ENCODE results near the gene CDC42EP4. TPM values are rescaled to one million over a fixed set of nuclear protein-coding genes. Genes with fewer than 3 reads are reported as not detected.

Gene CDC42EP4
- total and polyA plus RNA-seq, 9 of the 15 experiments (the other 6 are each of a cell fraction or from before 2014, with no cell fraction given), result 0.65 to 20.8 (median 12.3) TPM

DNA sequence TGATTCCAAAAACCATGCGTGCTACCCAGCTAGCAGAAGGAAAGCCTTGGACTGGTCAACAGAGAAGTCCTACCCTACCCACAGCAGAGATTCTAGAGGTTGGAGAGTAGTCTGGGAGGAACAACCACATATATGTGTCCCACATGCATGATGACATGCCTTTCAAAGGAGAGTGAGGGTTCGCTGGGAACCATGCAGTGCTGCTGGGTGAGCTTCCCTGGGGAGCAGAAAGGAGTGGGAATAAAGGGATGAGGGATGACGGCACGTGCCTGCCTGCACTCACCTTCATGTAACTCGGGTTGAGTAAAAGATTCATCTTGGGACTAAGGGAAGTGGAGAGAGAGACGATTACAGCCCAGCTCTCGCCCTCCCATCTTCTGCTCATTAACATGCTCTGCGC lies 59.9 kb downstream of the CDC42EP4 start:
- 7% methylated on average over 8 of the region's 8 CpGs for WGBS (ENCODE audit: insufficient coverage, low coverage, missing lambda C conversion rate)
- CTCF ChIA-PET (ENCODE audit: low intra/inter-chr PET ratio), result no interaction called here
- DNase-seq (ENCODE audit: extremely low read depth in 1 of 4, low spot score in 3 of 4), result no peak

More for the DNA sequence above, 59.9 kb downstream of the CDC42EP4 start:
- Histone ChIP-seq H3K79me2 (ENCODE audit: control insufficient read depth, insufficient read depth, low read length) (no peaks in the 10 kb centered on the region), H3K27ac (ENCODE audit: extremely low read depth, low read depth, low read length) (no peak overlapping the region), H3K4me1 (replicated peaks in 1 of 2; ENCODE audit: control insufficient read depth in 2 of 2, insufficient read depth in 2 of 2, low read length in 2 of 2) (no peaks in the 10 kb centered on the region), H4K20me1 (replicated peaks; ENCODE audit: control insufficient read depth, insufficient read depth, low read length) (0 out of 2 replicates have a peak, but pooled peaks cover 3% of the 10 kb centered on the region), H3K4me3 (no peak overlapping the region), H3K9me3 (replicated peaks; ENCODE audit: control insufficient read depth, insufficient read depth, low read depth, low read length) (no peaks in the 10 kb centered on the region), H2AFZ (ENCODE audit: low read depth, low read length) (no peak overlapping the region), H3K36me3 (ENCODE audit: control insufficient read depth, insufficient read depth, low read length) (peaks cover 14% of the 10 kb centered on the region; the same call in 2 of the 3 replicates), H3K27me3 (ENCODE audit: control insufficient read depth in 2 of 2, insufficient read depth in 2 of 2, low read length in 2 of 2) (peaks cover 4 to 9% of the 10 kb centered on the region in 2 experiments; a peak in 4 of 5 replicates), H3K9ac (ENCODE audit: insufficient read depth in 1 of 2, low read depth in 2 of 2, low read length in 2 of 2) (no peak overlapping the region), H3K9me1 (ENCODE audit: control insufficient read depth, insufficient read depth, low read length) (no peaks in the 10 kb centered on the region), H3K4me2 (ENCODE audit: insufficient read depth, low read length) (no peak overlapping the region)
- FAIRE-seq, result no peak
- POLR2A ChIA-PET, result no interaction called here
- intact Hi-C loops (cut with micrococcal nuclease), result loop anchor here (5.0 kb wide), 1 partner anchor 60 kb away; the partner anchor contains the start of gene COG1
- ATAC-seq, result no peak
- no TSS peak for BruUV-seq (replicated peaks)
- no peak for TF ChIP-seq SNIP1 (IDR thresholded peaks at IDR 0.05; ENCODE audit: low read depth)
- no peak for TF ChIP-seq ZNF561 (CRISPR knock-in tag; conservative IDR thresholded peaks at IDR 0.05)
- no peak for TF ChIP-seq KLF1 (tag; IDR thresholded peaks at IDR 0.05)
- TF ChIP-seq, protein P1, sequence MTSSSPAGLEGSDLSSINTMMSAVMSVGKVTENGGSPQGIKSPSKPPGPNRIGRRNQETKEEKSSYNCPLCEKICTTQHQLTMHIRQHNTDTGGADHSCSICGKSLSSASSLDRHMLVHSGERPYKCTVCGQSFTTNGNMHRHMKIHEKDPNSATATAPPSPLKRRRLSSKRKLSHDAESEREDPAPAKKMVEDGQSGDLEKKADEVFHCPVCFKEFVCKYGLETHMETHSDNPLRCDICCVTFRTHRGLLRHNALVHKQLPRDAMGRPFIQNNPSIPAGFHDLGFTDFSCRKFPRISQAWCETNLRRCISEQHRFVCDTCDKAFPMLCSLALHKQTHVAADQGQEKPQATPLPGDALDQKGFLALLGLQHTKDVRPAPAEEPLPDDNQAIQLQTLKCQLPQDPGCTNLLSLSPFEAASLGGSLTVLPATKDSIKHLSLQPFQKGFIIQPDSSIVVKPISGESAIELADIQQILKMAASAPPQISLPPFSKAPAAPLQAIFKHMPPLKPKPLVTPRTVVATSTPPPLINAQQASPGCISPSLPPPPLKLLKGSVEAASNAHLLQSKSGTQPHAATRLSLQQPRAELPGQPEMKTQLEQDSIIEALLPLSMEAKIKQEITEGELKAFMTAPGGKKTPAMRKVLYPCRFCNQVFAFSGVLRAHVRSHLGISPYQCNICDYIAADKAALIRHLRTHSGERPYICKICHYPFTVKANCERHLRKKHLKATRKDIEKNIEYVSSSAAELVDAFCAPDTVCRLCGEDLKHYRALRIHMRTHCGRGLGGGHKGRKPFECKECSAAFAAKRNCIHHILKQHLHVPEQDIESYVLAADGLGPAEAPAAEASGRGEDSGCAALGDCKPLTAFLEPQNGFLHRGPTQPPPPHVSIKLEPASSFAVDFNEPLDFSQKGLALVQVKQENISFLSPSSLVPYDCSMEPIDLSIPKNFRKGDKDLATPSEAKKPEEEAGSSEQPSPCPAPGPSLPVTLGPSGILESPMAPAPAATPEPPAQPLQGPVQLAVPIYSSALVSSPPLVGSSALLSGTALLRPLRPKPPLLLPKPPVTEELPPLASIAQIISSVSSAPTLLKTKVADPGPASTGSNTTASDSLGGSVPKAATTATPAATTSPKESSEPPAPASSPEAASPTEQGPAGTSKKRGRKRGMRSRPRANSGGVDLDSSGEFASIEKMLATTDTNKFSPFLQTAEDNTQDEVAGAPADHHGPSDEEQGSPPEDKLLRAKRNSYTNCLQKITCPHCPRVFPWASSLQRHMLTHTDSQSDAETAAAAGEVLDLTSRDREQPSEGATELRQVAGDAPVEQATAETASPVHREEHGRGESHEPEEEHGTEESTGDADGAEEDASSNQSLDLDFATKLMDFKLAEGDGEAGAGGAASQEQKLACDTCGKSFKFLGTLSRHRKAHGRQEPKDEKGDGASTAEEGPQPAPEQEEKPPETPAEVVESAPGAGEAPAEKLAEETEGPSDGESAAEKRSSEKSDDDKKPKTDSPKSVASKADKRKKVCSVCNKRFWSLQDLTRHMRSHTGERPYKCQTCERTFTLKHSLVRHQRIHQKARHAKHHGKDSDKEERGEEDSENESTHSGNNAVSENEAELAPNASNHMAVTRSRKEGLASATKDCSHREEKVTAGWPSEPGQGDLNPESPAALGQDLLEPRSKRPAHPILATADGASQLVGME (CRISPR knock-in tag; IDR thresholded peaks at IDR 0.05), result no peak
- TF ChIP-seq, protein P2, sequence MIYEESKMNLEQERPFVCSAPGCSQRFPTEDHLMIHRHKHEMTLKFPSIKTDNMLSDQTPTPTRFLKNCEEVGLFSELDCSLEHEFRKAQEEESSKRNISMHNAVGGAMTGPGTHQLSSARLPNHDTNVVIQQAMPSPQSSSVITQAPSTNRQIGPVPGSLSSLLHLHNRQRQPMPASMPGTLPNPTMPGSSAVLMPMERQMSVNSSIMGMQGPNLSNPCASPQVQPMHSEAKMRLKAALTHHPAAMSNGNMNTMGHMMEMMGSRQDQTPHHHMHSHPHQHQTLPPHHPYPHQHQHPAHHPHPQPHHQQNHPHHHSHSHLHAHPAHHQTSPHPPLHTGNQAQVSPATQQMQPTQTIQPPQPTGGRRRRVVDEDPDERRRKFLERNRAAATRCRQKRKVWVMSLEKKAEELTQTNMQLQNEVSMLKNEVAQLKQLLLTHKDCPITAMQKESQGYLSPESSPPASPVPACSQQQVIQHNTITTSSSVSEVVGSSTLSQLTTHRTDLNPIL (CRISPR knock-in tag; IDR thresholded peaks at IDR 0.05), result no peak
- TF ChIP-seq, protein P3, sequence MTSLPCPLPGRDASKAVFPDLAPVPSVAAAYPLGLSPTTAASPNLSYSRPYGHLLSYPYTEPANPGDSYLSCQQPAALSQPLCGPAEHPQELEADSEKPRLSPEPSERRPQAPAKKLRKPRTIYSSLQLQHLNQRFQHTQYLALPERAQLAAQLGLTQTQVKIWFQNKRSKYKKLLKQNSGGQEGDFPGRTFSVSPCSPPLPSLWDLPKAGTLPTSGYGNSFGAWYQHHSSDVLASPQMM (CRISPR knock-in tag; IDR thresholded peaks at IDR 0.05), result no peak
- no peak for TF ChIP-seq MIER1 (IDR thresholded peaks at IDR 0.05; ENCODE audit: low read depth)
- TF ChIP-seq NR2C2 (CRISPR knock-in tag; IDR thresholded peaks at IDR 0.05), result no peak
- no peak for TF ChIP-seq NR2C2 (tag; IDR thresholded peaks at IDR 0.05)
- in situ Hi-C loops (cut with MboI), result loop anchor here (5.0 kb wide), 1 partner anchor 530 kb away; no protein-coding TSS in a partner anchor
